NCI-H446 treated with DMSO at 0.1 percent for 48 hours (cell line): ENCODE data around the gene AK5.

Experiments used
- DNase-seq: peaks from one replicate; lab custom pipeline; 2025; lab: John Stamatoyannopoulos, UW

AK5 gene

DNA sequence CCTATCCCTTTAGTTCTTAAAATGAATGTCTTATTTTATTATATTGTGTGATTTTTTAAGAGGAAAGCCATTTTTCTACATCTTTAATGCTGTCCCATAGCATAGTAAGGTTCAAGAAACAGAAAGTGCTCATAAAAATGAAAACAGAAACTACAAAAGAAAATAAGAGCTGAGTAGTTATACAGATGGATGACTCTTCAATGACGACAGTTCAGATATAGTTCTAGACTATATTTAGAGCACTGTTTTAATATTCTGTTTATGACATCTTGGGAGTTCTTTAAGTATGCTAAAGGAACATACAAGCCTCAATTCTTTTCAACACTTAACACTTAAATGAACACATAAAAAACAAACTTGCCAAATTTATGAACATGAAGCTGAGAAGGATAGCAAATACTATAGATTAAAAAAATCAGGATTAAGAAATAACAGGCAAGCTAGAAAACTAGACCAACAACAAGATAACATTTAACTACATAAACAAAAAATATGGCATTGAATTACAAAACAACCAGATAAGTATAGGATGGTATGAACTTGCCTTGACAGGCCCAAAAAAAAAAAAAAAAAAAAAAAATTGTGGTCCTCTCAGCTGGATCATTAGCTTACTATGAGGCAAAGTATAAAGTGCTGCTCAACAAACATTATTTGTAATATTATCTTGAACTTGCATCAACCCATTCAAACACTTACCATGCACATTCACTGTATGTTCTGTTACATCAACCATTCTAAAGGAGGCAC is 312.7 kb downstream of the AK5 start:
- DNase-seq, result no peak

- no peak for DNase-seq
Observed at GRCh38 chr1:77597310-77597709, 315.5 kb downstream of the AK5 start.

GRCh38 chr1:77605246-77606026 is 323.6 kb downstream of the AK5 start:
- no peak for DNase-seq

GRCh38 chr1:77608893-77609292 is 327.1 kb downstream of the AK5 start:
- no peak for DNase-seq
